Activated T-cell treated with anti-CD3 and anti-CD28 coated beads, Interleukin-2, amount 50 U/mL, for 24 hours (primary cell): ENCODE measurements around the gene SLC6A6.
A peak's percentile ranks its signal among the peaks of the same experiment; 100 is the strongest.

Source experiments
- DNase-seq: peaks from one replicate; pipeline ENCODE4 v3.0.0-alpha.2; 2020
- H3K27ac Mint-ChIP-seq: 2 replicates; pipeline ENCODE4 v1.8.0; 2020; ENCODE audit warnings: mild to moderate bottlenecking, mixed read lengths
- H3K27me3 Mint-ChIP-seq: 2 replicates; pipeline ENCODE4 v1.8.0; 2020; ENCODE audit warnings: mixed read lengths
- H3K36me3 Mint-ChIP-seq: 2 replicates; pipeline ENCODE4 v1.8.0; 2020; ENCODE audit warnings: low read depth, mixed read lengths
- H3K4me1 Mint-ChIP-seq: 2 replicates; pipeline ENCODE4 v1.8.0; 2020; ENCODE audit warnings: low read depth, mixed read lengths
- H3K4me3 Mint-ChIP-seq: 2 replicates; pipeline ENCODE4 v1.8.0; 2020; ENCODE audit warnings: mild to moderate bottlenecking, moderate library complexity, mixed read lengths
- H3K9me3 Mint-ChIP-seq: 2 replicates; pipeline ENCODE4 v1.8.0; 2020; ENCODE audit warnings: mixed read lengths

The SLC6A6 gene

DNA sequence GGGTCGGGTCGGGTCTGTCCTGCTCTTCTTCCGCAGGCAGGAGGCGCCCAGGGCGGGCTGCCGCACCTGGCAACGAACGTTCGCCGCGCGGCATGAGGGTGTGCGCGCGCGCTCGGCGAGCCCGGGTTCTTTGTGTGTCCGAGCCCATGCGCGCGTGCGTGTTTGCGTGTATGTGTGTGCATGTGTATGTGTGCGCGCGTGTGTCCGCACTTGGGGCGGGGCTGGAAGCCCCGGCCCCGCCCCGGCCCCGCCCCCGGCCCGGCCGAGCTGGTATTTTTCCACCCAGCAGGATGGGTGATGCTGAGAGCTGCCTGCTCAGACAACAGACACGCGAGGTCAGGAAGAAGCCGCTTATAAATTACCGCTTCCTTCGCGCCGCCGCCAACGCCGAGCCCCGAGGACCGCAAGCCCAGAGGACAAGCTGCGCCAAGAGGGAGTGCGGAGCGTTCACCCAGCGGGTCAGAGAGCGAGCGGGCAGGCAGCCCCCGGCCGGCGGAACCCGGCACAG, at the start of gene SLC6A6:
TSS of gene SLC6A6 (plus strand) at position 303 of the 508 bp plus-strand sequence. CDS start 41,029 bp downstream, outside the sequence.
- Mint-ChIP-seq H3K27ac (peak within 1 kb of the TSS; percentile 97), H3K4me3 (peak within 1 kb of the TSS; percentile 93), H3K36me3 (peaks cover 46% of the 10 kb centered on the region), H3K27me3 (no peaks in the 10 kb centered on the region), H3K9me3 (no peaks in the 10 kb centered on the region), H3K4me1 (peaks cover 45% of the 10 kb centered on the region)
- DNase-seq: peak; percentile 96

- H3K4me1 Mint-ChIP-seq: no peaks in the 10 kb centered on the region
- no peaks in the 10 kb centered on the region for H3K9me3 Mint-ChIP-seq
- DNase-seq: no peak
- no peaks in the 10 kb centered on the region for H3K36me3 Mint-ChIP-seq
- H3K27ac Mint-ChIP-seq: no peak overlapping the region
- no peak overlapping the region for H3K4me3 Mint-ChIP-seq
- H3K27me3 Mint-ChIP-seq: no peaks in the 10 kb centered on the region
Measured at GRCh38 chr3:14353502-14353901, 48.9 kb upstream of the SLC6A6 start.

DNA sequence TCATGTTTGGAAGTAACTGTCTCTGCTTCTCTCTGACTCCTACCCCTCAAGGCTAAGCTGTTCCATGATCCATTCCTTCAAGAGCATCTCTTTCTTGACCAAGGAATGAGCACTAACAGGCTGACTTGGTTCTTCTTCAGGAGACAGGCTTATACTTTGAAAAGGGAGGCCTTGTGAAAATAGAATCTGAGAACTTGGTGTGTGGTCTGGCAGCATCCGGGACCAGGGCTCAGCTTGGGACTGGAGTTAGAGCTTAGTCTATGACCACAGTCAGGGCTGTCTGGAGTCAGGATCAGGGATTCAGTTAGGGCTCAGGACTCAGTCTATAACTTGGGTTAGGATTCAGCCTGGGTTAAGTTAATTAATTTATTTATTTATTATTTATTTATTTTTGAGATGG, 44.9 kb upstream of the SLC6A6 start:
- Mint-ChIP-seq H3K27me3 (no peaks in the 10 kb centered on the region), H3K27ac (no peak overlapping the region), H3K36me3 (no peaks in the 10 kb centered on the region), H3K9me3 (no peaks in the 10 kb centered on the region), H3K4me3 (no peak overlapping the region), H3K4me1 (no peaks in the 10 kb centered on the region)
- no peak for DNase-seq

DNA sequence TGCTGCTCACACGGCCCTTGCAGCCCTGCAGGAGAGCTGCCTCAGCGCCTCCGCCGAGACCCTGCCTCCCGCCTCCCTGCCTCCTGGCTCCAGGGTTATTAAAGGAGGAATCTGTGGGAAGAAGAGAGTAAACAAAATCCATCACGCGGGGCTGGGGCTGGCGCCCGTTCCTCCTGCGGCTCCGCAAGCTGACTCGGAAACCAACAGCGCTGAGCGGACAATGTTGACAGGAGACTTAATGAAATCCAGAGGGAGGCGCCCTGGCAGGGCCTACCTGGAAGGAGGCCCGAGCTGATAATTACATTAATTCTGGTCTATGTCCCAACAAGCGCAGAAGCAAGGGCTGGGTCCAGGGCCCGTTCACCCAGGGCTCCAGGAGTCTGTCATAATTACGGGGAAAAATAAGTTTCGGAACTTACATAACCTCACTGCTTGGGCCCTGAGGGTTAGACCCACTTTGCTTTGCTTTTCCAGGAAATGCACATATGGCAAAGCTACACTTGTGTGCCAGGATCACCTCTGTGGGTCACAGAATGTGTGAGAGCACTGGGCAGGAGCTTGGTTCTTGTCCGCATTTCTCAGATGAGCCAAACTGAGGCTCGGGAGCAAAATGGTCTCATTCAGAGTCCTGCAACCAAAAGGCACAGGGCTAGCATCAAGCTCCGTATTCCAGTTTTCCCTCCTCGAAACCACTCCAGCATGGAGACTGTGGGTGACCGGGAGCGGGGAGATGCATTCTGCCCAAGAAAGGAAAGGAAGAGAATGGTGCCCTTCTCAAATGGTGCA, 43.8 kb upstream of the SLC6A6 start:
- Mint-ChIP-seq H3K4me3 (no peak overlapping the region), H3K36me3 (no peaks in the 10 kb centered on the region), H3K4me1 (no peaks in the 10 kb centered on the region), H3K27ac (no peak overlapping the region), H3K27me3 (no peaks in the 10 kb centered on the region), H3K9me3 (no peaks in the 10 kb centered on the region)
- DNase-seq: no peak

GRCh38 chr3:14359348-14359747, 43.1 kb upstream of the SLC6A6 start:
- no peak for DNase-seq
- no peak overlapping the region for H3K27ac Mint-ChIP-seq
- H3K4me3 Mint-ChIP-seq: no peak overlapping the region
- no peaks in the 10 kb centered on the region for H3K27me3 Mint-ChIP-seq
- H3K36me3 Mint-ChIP-seq: no peaks in the 10 kb centered on the region
- H3K9me3 Mint-ChIP-seq: no peaks in the 10 kb centered on the region
- no peaks in the 10 kb centered on the region for H3K4me1 Mint-ChIP-seq

- no peak overlapping the region for H3K27ac Mint-ChIP-seq
- no peaks in the 10 kb centered on the region for H3K36me3 Mint-ChIP-seq
- H3K4me1 Mint-ChIP-seq: no peaks in the 10 kb centered on the region
- no peaks in the 10 kb centered on the region for H3K27me3 Mint-ChIP-seq
- no peaks in the 10 kb centered on the region for H3K9me3 Mint-ChIP-seq
- no peak overlapping the region for H3K4me3 Mint-ChIP-seq
- no peak for DNase-seq
Measured at GRCh38 chr3:14360123-14360881, 42.1 kb upstream of the SLC6A6 start.

DNA sequence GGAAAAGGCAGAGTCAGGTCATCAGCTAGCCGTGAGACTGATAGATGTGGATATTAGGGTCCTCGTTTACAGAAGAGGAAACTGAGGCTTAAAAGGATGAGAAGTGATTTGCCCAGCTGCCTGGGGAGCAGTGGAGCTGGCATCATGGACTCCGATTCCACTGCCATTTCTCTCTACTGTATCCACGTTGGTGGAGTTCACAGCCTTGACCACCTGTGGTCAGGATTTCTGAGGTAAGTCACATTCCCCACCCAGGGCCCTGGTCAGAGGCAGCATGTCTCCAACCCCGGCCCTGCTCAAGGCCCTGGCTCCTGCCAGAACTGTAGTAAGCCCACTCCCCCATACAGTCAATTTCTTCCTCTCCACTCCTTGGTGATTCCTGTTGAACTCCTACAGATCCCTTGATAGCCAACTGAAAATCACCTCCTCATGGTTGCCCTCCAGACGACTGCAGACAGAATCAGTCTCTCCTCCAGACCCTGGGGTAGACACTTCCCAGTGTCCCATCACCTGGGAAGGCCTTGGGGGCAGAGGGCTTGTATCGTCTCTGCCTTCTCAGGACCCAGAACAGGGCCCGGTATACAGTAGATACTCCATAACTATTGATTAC, 41.2 kb upstream of the SLC6A6 start:
- H3K27ac Mint-ChIP-seq: no peak overlapping the region

DNA sequence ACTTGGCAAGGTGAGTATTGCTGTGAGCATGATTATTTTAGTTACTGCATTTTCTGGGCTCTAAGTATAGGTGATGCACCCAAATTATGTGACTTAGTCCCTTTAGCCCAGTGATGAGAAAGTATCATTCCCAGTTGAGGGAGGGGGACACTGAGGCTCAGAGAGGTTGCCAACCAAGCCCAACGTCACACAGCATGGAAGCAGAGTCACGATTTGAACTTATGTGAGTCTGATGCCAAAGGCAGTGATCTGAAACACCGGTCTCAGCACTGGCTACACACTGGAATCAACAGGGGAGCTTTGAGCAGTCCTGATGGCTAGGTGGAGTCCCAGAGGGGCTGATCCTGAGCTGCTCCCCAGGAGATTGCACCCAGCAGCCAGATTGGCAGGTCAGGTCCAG, 39.5 kb upstream of the SLC6A6 start:
- Mint-ChIP-seq H3K27ac (no peak overlapping the region), H3K36me3 (no peaks in the 10 kb centered on the region), H3K9me3 (no peaks in the 10 kb centered on the region), H3K4me1 (no peaks in the 10 kb centered on the region), H3K27me3 (no peaks in the 10 kb centered on the region), H3K4me3 (no peak overlapping the region)
- no peak for DNase-seq

More for the DNA sequence above, 41.2 kb upstream of the SLC6A6 start:
- Mint-ChIP-seq H3K27me3 (no peaks in the 10 kb centered on the region), H3K36me3 (no peaks in the 10 kb centered on the region), H3K4me1 (no peaks in the 10 kb centered on the region), H3K9me3 (no peaks in the 10 kb centered on the region), H3K4me3 (no peak overlapping the region)
- no peak for DNase-seq

DNA sequence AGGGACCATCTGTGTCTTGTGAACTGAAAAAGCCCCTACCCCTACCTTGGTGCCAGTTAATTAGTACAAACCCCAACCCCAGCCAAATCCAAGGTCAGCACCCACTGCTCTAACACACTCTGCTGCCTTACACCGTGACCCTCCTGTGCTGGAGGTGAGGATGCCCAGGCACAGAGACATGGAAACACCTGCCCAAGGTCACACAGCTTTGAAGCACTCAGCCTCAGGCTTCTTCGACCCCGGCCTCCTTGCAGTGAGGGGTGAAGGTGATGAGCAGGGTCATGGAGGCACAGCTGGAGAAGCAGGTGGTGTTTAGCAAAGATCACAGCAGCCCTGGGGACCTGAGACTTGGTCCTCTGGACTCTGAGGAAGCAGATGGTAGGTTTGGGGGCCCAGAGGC, 39.0 kb upstream of the SLC6A6 start:
- no peak overlapping the region for H3K4me3 Mint-ChIP-seq

GRCh38 chr3:14363991-14364390, 38.4 kb upstream of the SLC6A6 start:
- Mint-ChIP-seq H3K4me1 (no peaks in the 10 kb centered on the region), H3K9me3 (no peaks in the 10 kb centered on the region), H3K27ac (no peak overlapping the region), H3K36me3 (no peaks in the 10 kb centered on the region), H3K4me3 (no peak overlapping the region), H3K27me3 (no peaks in the 10 kb centered on the region)
- DNase-seq: no peak

More for the DNA sequence above, 39.0 kb upstream of the SLC6A6 start:
- Mint-ChIP-seq H3K4me1 (no peaks in the 10 kb centered on the region), H3K36me3 (no peaks in the 10 kb centered on the region), H3K27ac (no peak overlapping the region), H3K9me3 (no peaks in the 10 kb centered on the region), H3K27me3 (no peaks in the 10 kb centered on the region)
- no peak for DNase-seq

GRCh38 chr3:14364580-14365292, 37.7 kb upstream of the SLC6A6 start:
- Mint-ChIP-seq H3K27me3 (no peaks in the 10 kb centered on the region), H3K27ac (no peak overlapping the region)

GRCh38 chr3:14366248-14366647, 36.2 kb upstream of the SLC6A6 start:
- no peak overlapping the region for H3K4me3 Mint-ChIP-seq
- H3K27me3 Mint-ChIP-seq: no peaks in the 10 kb centered on the region
- H3K27ac Mint-ChIP-seq: no peak overlapping the region
- no peak for DNase-seq
- no peaks in the 10 kb centered on the region for H3K36me3 Mint-ChIP-seq
- no peaks in the 10 kb centered on the region for H3K9me3 Mint-ChIP-seq
- H3K4me1 Mint-ChIP-seq: no peaks in the 10 kb centered on the region

More at GRCh38 chr3:14364580-14365292, 37.7 kb upstream of the SLC6A6 start:
- Mint-ChIP-seq H3K4me1 (no peaks in the 10 kb centered on the region), H3K36me3 (no peaks in the 10 kb centered on the region), H3K4me3 (no peak overlapping the region), H3K9me3 (no peaks in the 10 kb centered on the region)
- no peak for DNase-seq

DNA sequence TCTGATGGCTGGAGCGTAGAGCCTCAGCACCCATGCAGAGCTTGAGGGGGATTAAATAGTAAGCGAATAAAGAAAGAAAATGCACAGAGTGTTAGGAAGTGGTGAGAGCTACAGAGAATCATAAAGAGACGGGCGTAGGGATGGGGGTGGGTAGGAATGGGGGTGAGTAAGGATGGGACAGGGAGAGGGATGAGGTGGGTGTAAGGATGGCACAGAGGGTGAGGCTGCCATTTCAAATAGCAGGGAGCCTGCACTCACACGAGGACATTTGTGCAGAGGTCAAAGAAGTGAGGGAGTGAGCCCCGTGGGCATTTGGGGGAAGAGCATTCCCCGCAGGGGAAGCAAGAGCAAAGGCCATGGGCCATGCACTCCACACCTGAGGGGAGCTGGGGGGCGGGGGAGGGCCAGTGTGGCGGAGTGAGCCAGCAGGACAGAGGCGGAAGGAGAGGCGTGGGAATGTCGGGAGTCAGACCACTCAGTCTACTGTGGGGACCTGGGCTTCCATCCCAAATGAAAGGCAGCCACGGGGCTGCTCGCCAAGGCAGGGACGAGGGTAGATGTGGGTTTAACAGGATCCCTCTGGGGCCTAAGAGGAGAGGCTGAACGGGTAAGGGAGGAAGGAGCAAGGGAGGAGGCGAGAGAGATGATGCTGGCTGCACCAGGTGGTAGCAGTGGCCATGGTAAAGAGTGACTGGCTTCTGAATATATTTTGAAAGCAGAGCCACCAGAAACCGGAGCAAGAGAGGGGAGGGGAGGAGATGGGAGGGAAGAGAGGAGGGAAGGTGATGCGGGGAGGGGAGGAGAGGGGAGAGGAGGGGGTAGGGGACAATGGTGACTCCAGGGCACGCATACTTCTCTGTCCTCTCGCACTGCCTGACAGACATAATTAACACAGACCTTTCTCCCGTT, 35.2 kb upstream of the SLC6A6 start:
- H3K4me1 Mint-ChIP-seq: no peaks in the 10 kb centered on the region
- H3K27me3 Mint-ChIP-seq: no peaks in the 10 kb centered on the region
- H3K27ac Mint-ChIP-seq: no peak overlapping the region
- DNase-seq: no peak
- H3K36me3 Mint-ChIP-seq: no peaks in the 10 kb centered on the region
- H3K4me3 Mint-ChIP-seq: no peak overlapping the region
- H3K9me3 Mint-ChIP-seq: no peaks in the 10 kb centered on the region
